Measurements from ENCODE around the gene PFN1.

PFN1 gene

DNA sequence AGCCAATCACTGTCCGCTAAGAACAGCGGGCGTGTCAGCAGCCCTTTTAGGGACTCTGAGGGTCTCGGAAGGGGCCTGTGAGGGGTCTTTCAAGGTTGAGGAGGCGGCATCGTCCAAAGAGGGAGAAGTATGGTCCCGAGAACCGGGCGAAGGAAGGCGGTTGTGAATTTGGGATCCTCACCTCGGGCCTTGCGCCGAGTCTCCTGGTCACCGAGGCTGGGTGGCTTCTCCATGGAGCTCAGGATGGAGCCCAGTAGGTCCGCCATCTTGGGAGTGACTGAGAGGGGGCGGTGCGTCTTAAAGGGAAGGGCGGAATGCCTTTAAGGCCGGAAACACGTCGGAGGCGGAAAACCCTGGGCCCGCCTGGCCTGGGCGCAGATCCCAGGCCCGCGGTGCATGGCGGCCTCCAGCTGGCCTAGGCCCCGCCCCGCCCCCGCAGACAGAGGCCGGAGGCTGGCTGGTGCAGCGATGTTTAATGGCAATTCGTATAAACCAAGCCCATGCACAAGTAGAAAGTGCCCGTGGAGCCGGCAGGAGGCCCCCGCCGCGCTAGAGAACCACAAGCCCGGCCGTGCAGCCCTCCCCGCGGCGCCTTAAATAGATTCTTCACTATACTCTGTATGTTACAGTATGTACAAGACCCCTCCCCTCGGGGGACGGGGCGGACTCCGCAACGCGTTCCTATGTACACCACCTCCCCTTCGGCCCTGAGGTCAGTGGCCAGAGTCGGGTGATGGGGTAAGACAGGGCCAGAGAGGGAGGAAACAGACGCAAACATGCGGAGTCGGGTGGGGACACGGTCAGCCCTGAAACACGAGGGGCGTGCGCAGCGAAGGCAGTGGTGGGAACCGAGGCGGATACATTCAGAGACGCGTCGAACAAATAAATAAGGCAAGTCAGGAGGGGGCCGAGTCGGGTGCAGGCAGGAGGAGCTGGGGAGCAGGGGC is 19.5 kb upstream of the PFN1 start, which contains the start of gene SPAG7:
TSS of gene SPAG7 (minus strand) at position 279 of the 947 bp plus-strand sequence. CDS start at position 266, 13 bp downstream.
- FAIRE-seq: peak; percentile 83

DNA sequence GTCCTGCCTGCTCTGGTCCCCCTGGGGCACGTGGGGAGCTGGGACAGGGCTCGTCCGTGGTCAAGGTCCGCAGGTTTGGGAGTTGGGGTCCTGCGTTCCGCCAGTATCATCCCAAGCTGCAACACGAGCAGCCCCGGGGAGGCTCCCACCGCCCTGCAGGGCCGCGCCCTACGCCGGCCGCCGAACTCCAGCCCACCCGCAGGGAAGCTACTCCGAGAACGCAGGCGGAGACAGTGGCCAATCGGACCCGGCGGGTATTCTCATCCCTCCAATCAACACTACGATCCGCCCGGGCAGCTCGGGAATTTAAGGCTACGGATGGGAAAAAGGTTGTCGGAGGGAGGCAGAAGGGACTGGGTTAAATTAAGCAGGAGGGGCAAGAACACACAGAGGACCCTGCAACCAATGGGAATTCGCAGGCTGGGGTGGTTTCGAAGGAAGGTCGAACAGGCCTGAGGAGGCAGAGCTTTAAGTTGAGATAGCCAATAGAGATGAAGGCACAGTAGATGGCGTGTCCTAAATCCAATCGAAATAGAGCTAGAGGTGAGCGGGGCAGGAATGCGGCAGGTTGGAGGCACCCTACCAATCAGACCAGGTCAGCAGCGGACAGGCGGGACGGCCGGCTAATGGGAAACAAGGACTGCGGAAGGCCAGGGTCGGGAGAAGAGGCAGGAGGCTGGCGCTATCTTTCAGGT is 18.7 kb upstream of the PFN1 start:
- FAIRE-seq: peak; percentile 100

DNA sequence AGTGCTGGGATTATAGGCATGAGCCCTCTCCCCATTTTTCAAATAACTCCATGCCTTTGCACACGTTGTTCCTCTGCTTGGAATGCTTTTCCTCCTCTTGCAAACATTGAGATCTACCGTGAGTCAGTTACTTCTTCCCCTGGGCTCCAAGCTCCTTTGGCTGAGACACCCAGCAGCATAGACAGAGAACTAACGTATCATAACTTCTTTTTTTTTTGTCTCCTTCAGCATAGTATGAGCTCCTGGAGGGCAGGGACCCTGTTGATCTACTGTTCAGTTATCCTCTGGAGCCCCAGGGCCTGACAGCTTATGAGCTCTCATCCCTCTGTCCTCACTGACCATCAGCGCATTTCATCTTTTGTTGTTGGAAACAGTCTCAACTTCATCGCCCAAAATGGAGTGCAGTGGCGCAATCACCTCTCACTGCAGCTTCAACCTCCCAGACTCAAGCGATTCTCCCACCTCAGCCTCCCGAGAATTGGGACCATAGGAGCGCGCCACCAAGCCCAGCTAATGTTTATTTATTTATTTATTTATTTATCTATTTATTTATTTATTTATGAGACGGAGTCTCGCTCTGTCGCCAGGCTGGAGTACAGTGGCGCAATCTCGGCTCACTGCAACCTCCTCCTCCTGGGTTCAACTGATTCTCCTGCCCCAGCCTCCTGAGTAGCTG is 17.1 kb upstream of the PFN1 start:
- no peak for FAIRE-seq

DNA sequence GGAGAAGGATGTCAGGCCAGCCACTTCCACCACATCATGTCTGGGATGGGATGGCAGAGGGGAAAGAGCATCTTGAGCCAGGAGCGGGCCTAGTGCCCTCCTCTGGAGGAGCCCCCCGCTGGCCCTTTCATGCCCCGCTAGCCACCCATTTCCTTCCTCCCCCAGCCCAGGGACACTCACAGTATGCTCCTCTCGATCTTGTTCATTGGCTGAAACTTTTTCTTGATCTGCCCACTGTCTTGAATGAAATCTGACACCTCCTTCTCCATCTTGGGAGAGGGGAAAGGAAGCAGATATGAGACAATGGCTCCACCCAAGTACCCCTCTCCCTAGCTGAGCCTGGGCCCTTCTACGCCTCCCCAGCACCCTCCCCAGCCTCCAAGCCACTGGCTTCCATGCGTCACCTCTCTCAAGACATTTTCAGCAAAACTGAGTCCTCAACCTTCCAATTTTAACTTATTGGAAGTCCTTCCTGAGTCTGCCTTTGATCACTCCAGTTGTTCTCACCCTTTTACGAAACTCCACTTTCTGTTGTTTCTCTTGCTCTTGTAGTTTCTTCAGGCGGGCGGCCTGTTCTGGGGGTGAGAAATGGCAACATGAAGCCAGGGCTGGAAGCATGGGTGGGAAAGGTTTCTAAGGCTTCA is 12.1 kb upstream of the PFN1 start:
- no peak for FAIRE-seq

DNA sequence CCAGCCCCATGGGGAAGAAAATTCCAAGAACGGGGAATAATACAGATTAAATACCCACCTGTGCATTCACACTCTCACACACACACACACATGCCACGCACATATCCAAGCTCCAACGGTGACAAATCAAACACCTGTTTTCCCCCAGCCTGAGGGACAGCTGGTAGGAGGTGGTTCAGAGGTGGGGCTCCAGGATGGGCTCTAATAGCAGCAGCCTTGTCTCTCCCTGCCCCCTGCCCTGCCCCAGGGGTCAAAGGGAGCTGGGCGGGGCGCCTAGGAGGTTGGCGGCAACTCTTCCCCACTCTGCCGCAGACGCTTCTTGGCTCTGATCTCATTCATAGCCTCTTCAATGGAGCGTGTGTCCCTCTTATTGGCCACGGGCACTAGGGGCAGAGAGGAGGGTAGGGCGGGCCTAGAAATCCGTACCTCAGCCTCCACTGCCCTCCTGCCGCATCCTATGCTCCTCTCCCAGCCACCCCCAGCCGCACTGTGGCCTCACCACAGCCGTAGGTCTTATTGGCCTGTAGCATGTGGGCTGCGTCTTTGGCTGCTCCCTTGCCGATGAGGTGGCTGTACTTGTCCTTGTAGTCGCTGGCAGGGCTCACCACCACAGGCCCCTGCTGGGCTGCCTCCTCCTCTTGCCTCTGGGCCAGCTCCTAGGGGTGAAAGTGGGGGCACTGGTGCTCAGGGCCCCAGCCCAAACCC is 11.1 kb upstream of the PFN1 start:
- FAIRE-seq: no peak

DNA sequence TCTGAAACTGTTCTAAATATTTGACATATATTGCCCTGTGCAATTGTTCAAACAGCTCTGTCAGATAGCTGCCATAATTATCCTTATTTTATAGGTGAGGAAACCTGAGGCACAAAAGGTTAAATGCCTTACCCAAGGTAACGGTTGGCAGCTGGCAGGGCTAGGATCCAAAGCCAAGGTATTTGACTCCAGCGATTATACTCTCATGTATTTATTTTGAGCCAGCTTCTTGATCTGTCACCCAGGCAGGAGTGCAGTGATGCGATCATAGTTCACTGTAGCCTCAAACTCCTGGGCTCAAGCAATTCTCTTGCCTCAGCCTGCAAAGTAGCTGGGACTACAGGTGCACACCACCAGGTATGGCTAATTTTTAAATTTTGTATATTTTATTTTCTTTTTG is 9.8 kb upstream of the PFN1 start:
- no peak for FAIRE-seq

DNA sequence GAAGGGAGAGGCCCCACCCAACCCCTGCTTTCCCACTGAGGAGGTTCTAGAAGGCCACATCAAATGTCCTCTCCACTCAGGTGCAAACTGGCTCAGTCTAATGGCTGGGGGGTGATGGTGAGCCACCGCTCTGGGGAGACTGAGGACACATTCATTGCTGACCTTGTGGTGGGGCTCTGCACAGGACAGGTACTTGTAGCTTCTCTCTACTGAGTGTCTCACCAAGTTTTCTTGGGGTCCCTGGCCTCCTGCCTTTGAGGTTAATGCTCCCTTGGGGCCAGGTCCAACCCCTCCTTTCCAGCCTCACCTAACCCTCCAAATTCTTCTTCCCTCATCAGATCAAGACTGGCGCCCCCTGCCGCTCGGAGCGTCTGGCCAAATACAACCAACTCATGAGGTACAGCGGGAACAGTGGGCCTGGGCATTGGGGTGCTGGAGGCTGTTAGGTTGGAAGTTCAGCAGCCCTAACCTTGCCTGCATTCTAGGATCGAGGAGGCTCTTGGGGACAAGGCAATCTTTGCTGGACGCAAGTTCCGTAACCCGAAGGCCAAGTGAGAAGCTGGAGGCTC is 8.2 kb upstream of the PFN1 start:
- FAIRE-seq: no peak

DNA sequence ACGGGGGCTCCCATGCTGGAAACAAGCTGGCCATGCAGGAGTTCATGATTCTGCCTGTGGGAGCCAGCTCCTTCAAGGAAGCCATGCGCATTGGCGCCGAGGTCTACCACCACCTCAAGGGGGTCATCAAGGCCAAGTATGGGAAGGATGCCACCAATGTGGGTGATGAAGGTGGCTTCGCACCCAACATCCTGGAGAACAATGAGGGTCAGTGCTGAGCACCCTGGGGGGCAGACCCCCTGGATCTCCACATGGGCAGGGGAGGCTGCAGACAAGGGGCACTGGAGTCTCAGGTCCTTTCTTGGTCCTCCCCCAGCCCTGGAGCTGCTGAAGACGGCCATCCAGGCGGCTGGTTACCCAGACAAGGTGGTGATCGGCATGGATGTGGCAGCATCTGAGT is 6.8 kb upstream of the PFN1 start:
- no peak for FAIRE-seq

DNA sequence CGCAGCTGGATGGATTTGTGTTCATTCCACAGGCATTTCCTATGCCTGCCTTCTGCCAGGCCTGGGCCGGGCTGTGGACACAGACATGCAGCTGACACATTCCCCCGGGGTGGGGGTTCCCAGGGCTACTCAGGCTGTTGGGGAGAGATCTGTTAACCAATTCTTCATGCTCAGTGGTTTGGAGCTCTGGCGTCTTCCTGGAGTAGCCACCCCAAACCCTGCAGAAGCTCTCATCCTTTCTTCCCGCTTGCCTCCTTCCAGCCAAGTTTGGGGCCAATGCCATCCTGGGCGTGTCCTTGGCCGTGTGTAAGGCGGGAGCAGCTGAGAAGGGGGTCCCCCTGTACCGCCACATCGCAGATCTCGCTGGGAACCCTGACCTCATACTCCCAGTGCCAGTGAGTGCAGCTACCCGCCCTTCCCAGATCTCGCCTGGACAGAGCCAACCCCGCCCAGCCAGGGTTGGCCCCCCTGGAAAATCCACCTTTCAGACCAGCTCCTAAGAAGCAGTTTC is 5.2 kb upstream of the PFN1 start:
- FAIRE-seq: no peak

DNA sequence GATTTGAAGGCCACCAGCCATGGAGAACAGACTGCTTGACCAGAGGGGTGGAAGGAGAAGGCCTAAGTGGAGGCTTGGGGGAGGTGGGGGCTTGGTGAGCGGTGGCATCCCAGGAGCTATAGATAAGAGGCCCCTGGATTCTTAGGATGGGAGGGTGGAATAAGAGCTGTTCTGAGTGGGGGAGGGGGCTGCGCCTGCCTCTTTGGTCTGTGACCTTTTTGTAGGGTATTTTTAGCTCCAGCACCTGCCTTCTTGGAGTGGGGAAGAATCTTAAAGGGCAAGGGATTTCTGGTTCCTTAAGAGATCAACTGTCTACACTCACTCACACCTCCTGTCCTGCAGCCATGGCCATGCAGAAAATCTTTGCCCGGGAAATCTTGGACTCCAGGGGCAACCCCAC is 3.2 kb upstream of the PFN1 start:
- FAIRE-seq: no peak

DNA sequence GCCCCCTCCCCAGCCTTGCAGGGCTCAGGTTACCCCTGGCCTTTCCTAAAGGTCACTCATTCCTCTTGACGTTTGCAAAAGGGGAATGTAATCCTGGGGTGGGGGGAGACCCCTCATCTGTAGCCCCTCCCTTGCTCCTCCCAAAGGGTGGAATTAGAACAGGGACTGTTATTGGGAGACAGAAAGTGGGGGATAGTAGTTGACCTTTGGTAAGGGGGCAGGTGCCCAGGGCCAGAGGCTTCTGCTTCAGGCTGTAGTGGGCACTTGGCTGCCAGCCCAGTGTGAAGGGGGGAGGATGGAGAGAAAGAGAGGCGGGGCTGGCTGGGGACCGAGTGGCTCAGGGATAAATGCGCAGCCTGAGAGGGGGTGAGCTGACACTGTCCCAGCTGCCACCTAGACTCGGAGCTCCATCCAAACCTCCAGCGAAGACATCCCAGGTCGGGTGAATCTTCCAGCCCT is 2.4 kb upstream of the PFN1 start, which contains the start of gene ENO3:
TSS of gene ENO3 (plus strand) at position 374 of the 459 bp plus-strand sequence. CDS start 711 bp downstream, outside the sequence.
- FAIRE-seq: no peak

DNA sequence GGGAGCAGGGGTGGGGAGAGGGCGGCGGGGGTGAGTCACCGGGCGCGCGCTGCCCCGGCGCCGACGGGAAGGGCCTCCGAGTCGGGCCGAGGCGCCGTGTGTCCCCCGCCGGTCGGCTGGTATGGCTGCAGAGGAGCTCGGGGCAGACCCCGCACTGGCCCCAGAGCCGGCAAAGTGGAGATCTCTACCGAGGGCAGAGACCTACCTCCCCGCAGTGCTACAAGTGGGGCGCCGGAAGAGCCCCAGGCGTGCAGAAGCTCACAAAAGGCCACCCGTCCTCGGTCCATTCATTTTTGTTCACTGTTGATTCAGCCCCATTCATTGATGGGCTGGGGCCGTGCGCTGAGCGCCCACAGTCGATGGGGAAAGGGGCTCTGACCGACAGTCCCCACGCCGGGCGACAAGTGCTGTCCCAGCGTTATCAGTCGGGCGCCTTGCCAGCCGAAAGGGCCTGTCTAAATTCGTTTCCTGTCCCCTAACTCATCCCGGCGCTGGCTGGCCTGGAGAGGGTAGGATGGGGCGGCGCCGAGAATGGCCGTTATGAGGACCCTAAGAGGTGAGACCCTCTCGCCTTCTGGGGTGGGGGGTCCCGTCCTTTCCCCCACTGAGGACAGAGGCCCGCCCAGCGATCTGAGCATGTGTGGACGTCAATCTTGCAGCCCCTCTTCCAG is 1.9 kb upstream of the PFN1 start:
- FAIRE-seq: no peak

DNA sequence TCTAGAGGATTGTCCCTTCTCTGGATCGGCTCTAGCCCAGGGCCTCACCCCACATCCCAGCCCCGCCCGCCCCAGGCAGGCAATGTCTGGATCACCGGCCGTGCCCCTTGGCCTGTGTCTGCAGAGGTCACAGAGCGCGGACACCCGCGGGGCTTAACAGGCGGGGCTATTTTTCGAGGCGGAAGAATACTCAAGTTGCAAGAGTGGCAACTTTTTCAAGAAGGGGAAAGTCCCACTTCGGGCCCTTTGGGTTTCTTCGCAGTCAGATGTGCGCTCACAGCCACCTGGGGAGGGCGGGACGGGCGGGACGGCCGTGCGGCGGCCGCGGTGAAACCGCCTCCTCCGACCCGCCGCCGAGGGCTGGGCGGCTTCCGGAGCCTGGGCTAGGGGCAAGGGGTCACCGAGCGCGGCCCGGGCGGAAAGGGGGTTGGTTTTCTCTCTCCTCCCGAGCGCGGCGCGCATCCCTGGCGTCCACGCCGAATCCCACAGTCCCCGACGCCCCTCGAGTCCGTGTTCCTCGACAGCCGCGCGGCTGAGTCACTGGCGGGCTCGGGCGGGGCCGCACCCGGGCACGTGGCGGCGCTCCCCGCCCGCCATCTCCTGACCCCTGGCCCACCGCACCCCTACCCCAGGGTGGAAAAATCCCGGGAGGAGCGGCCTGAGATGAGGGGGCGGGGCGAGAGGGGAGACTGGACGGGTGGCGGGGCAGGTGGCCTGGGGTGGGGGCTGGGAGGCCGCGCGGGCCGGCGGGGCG is 1.2 kb upstream of the PFN1 start:
- no peak for FAIRE-seq

DNA sequence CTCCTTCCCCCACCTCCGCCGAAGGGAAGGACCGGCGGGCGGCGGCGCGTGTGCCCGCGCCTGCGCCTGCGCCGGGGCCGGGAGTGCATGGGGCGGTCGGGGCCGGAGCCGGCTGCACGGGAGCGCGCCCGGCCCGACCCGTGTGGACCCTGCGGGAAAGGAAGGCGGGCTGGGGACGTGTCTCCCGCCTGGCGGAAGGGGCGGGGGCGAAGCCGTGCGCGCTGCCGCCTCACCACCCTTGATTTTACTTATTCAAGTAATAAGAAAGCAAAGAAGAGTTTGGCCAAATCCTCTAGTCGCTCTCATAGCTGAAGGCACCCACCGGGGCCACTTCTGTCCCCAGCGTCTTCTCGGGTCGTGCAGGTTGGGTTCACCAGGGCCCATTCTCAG is 596 bp upstream of the PFN1 start:
- FAIRE-seq: no peak

DNA sequence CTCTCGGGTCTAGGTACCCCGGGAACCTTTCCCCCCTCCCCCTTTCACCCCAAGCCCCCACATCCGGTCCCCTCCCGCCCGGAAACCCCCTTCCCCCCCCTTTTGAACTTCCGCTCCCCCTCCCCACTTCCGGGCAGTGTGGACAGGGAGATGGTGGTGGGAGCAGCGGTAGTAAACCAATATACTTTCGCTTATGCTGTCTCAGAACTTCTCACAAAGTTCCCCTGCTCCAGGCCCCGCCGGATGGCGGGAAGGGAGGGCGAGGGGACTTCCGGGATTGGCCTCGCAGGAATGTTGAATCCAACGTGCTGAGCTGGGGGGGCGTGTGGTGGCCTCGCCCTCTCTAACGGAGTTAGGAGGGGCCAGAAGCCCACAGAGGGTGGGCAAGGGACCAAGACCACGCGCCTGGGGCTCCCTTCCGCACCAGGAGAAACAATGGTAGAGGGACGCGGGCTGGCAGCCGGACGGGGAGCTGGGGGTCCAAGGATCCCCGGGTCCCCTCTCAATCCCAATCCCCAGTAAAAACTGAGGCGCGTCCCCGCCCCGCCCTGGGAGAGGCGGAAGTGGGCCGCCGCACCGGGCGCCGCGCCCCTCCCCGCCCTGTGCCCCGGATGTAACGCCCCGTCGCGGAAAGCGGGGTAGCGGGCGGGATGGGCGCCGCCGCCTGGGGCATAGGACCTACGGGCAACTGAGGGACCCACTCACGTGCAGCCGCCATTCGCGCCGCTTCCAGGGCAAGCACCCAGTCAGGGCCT is 742 bp downstream of the PFN1 start:
- FAIRE-seq: no peak

DNA sequence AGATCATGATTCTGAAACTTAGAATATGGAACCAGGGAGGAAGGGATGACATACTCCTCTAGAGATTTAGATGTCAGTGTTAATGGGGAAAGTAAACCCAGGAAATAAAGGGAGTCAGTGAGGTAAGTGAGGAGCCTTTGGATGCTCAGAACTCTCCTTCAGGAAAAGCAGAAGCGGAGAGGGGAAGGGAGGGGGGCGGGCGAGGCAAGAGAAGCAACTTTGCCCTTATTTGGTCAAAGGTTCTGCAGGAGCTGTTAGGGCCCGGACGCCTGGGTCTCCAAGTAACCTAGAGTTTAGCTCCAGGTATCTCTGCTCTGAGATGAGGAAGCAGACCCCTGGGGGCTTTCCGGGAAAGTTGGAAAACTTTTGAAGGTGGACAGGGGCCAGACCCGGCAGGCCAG is 1.3 kb downstream of the PFN1 start:
- no peak for FAIRE-seq

DNA sequence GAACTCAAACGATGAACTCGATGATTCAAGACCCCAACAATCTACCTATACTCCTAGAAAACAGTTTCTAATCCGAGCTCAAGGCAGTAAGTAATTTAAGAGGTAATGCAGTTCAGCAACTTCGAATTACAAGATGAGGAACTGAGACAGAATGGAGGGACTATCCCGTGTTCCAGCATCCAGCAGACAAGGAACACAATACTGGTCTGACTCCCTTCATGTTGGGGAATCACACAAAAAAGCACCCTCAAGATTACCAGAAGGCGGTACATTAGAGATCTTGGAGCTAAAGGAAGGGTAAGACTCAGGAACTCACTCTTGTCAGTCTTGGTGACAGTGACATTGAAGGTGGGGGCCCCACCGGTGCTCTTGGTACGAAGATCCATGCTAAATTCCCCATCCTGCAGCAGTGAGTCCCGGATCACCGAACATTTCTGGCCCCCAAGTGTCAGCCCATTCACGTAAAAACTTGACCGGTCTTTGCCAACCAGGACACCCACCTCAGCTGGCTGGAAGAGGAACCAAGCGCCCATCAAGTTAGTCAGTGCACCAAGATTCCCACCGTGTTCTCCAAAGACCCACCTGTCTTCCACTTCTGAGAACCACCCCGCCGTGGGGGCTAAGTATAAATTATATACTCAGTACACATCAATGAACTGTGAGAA is 1.9 kb downstream of the PFN1 start:
- no peak for FAIRE-seq

DNA sequence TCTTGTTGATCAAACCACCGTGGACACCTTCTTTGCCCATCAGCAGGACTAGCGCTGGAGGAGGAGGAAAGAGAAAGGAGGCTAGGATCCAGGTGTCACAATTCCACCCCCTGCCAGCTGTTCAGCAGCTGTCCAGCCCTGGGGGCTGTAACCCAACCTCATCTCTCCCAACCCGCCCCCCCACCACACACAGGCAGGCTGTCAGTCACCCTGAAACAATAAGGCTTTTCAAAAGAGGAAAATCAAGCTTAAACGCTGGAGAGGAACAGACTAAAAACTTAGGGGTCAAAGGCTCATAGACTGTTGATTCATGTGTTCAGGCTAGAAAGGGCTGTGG is 2.4 kb downstream of the PFN1 start:
- FAIRE-seq: no peak

Data from A204.1 (cell line).